Upper lobe of left lung (tissue), 4 donors: ENCODE data around the gene GGNBP2.

Experiments used
- CTCF ChIP-seq, 6 experiments: fragments of 450-650 bp in 4 of 6; fragments of 200-600 bp in 2 of 6; sonication (generic) in 2 of 6; IDR thresholded peaks; one replicate each; pipeline ENCODE4 v1.5.1; 2016 to 2019; ENCODE audit warnings: antibody characterized with exemption in 6 of 6
- POLR2A ChIP-seq, 4 donors: fragments of 450-650 bp; IDR thresholded peaks; one replicate each; pipeline ENCODE4 v1.5.1; 2016 to 2017; ENCODE audit warnings: antibody characterized with exemption in 4 of 4, mild to moderate bottlenecking in 2 of 4
- POLR2AphosphoS5 ChIP-seq, 2 donors: sonication (generic); formaldehyde crosslinking; IDR thresholded peaks; one replicate each; pipeline ENCODE4 v1.5.1; 2017; ENCODE audit warnings: antibody characterized with exemption in 2 of 2

GRCh38 chr17:36599546-36600250 is 55.0 kb downstream of the GGNBP2 start:
- TF ChIP-seq CTCF (IDR thresholded peaks at IDR 0.05) (no peak), POLR2AphosphoS5 (IDR thresholded peaks at IDR 0.05) (no peak), POLR2A (IDR thresholded peaks at IDR 0.05) (no peak)
